MCF 10A (cell line): ENCODE results near the gene PHACTR1. TPM values are rescaled to one million over a fixed set of nuclear protein-coding genes. Genes with fewer than 3 reads are reported as not detected.

Experiments used
- BruUV-seq: library from RNA; stranded (reverse); fragments of 400-500 nt; replicated peaks from 2 replicates; lab custom pipeline; 2021; lab: Mats Ljungman, UMichigan
- CTCF ChIA-PET: fragments of 300-600 bp; sonication (Branson Sonifier 250); formaldehyde crosslinking; extraction: SDS; loops from one replicate; lab custom pipeline; 2021; ENCODE audit warnings: antibody characterized with exemption, inconsistent platforms; lab: Yijun Ruan, JAX
- POLR2A ChIA-PET: fragments of 300-600, 350-650 bp; sonication (Branson Sonifier 250); formaldehyde crosslinking; extraction: SDS; loops from one replicate; lab custom pipeline; 2020; ENCODE audit warnings: antibody characterized with exemption, inconsistent platforms; lab: Yijun Ruan, JAX
- DNase-seq: peaks from one replicate; pipeline ENCODE4 v3.0.0-alpha.2; 2018; ENCODE audit not compliant: unreplicated experiment
- H3K27ac Mint-ChIP-seq: one replicate; pipeline ENCODE4 v1.8.0; 2022; ENCODE audit warnings: mild to moderate bottlenecking, low read depth, mixed read lengths; ENCODE audit not compliant: unreplicated experiment
- H3K27me3 Mint-ChIP-seq: one replicate; pipeline ENCODE4 v1.8.0; 2022; ENCODE audit warnings: mixed read lengths; ENCODE audit not compliant: insufficient read depth, unreplicated experiment
- H3K36me3 Mint-ChIP-seq: one replicate; pipeline ENCODE4 v1.8.0; 2022; ENCODE audit warnings: mild to moderate bottlenecking, moderate library complexity, mixed read lengths; ENCODE audit not compliant: insufficient read depth, unreplicated experiment
- H3K4me1 Mint-ChIP-seq: one replicate; pipeline ENCODE4 v1.8.0; 2022; ENCODE audit warnings: mixed read lengths; ENCODE audit not compliant: insufficient read depth, unreplicated experiment
- H3K4me3 Mint-ChIP-seq: one replicate; pipeline ENCODE4 v1.8.0; 2022; ENCODE audit warnings: mild to moderate bottlenecking, moderate library complexity, mixed read lengths; ENCODE audit not compliant: unreplicated experiment
- H3K9me3 Mint-ChIP-seq: one replicate; pipeline ENCODE4 v1.8.0; 2022; ENCODE audit warnings: mixed read lengths; ENCODE audit not compliant: unreplicated experiment
- CTCF ChIP-seq: fragments of 200-600 bp; IDR thresholded peaks from one replicate; pipeline ENCODE4 v1.8.0; 2022; ENCODE audit warnings: antibody characterized with exemption, mild to moderate bottlenecking; ENCODE audit not compliant: unreplicated experiment
- intact Hi-C: fragments of 100-400 bp; cut with micrococcal nuclease; formaldehyde crosslinking; loops from 2 replicates; pipeline ENCODE4 v1.14.1; 2022
- total RNA-seq: library from RNA; stranded (reverse); gene quantifications from 2 replicates; pipeline ENCODE4 v1.2.3, GENCODE V29; 2022

PHACTR1 gene
- total RNA-seq, 1 experiment from 2014 or later = not detected

GRCh38 chr6:13038315-13038714 is 321.7 kb downstream of the PHACTR1 start:
- Mint-ChIP-seq H3K36me3 (no peaks in the 10 kb centered on the region), H3K4me3 (no peak overlapping the region), H3K4me1 (no peaks in the 10 kb centered on the region), H3K27me3 (no peaks in the 10 kb centered on the region), H3K27ac (no peak overlapping the region), H3K9me3 (no peaks in the 10 kb centered on the region)
- no peak for TF ChIP-seq CTCF
- intact Hi-C loops = no loop called here
- ChIA-PET CTCF (interaction anchor here (0.7 to 1.1 kb wide), 3 partner anchors 9 to 195 kb away, joined by 3 to 4 read pairs (median 3); no protein-coding TSS in a partner anchor), POLR2A (interaction anchor here (0.6 to 0.9 kb wide), 2 partner anchors 110 to 264 kb away, joined by 3 to 4 read pairs; no protein-coding TSS in a partner anchor)
- BruUV-seq = no TSS peak
- peak; percentile 31 for DNase-seq

GRCh38 chr6:13038741-13039190 is 322.2 kb downstream of the PHACTR1 start:
- ChIA-PET POLR2A (interaction anchor here (0.7 to 0.9 kb wide), 2 partner anchors 67 to 264 kb away, joined by 3 to 4 read pairs; no protein-coding TSS in a partner anchor), CTCF (interaction anchor here (0.8 to 1.1 kb wide), 2 partner anchors 8 to 195 kb away, joined by 3 to 4 read pairs; no protein-coding TSS in a partner anchor)
- no peaks in the 10 kb centered on the region for H3K9me3 Mint-ChIP-seq
- no peak overlapping the region for H3K4me3 Mint-ChIP-seq
- TF ChIP-seq CTCF = no peak
- H3K4me1 Mint-ChIP-seq = no peaks in the 10 kb centered on the region
- H3K36me3 Mint-ChIP-seq = no peaks in the 10 kb centered on the region
- H3K27ac Mint-ChIP-seq = no peak overlapping the region
- no TSS peak for BruUV-seq
- intact Hi-C loops = no loop called here
- H3K27me3 Mint-ChIP-seq = no peaks in the 10 kb centered on the region
- no peak for DNase-seq

- ChIA-PET CTCF (interaction anchor here (0.6 kb wide), 1 partner anchor 641 kb away, joined by 3 read pairs; no protein-coding TSS in a partner anchor), POLR2A (no interaction called here)
- Mint-ChIP-seq H3K27me3 (no peaks in the 10 kb centered on the region), H3K36me3 (no peaks in the 10 kb centered on the region), H3K4me1 (peaks cover 9% of the 10 kb centered on the region), H3K27ac (no peak overlapping the region), H3K4me3 (no peak overlapping the region), H3K9me3 (no peaks in the 10 kb centered on the region)
- TF ChIP-seq CTCF = no peak
- no TSS peak for BruUV-seq
- DNase-seq = peak; percentile 37
- intact Hi-C loops = no loop called here
Measured at GRCh38 chr6:13044390-13044789, 327.8 kb downstream of the PHACTR1 start.

- Mint-ChIP-seq H3K27me3 (no peaks in the 10 kb centered on the region), H3K27ac (no peak overlapping the region), H3K36me3 (no peaks in the 10 kb centered on the region), H3K4me1 (peaks cover 9% of the 10 kb centered on the region), H3K9me3 (no peaks in the 10 kb centered on the region), H3K4me3 (no peak overlapping the region)
- DNase-seq = no peak
- BruUV-seq = no TSS peak
- intact Hi-C loops = no loop called here
- POLR2A ChIA-PET = no interaction called here
- CTCF ChIA-PET = interaction anchor here (0.6 to 1.0 kb wide), 2 partner anchors 16 to 641 kb away, joined by 3 read pairs; no protein-coding TSS in a partner anchor
- no peak for TF ChIP-seq CTCF
Measured at GRCh38 chr6:13044896-13045295, 328.3 kb downstream of the PHACTR1 start.
